ENCODE data around the gene FYN. TPM values are rescaled to one million over a fixed set of nuclear protein-coding genes. Genes with fewer than 3 reads are reported as not detected.

FYN gene
- total RNA-seq, 1 experiment from 2014 or later = 37.8 TPM

DNA sequence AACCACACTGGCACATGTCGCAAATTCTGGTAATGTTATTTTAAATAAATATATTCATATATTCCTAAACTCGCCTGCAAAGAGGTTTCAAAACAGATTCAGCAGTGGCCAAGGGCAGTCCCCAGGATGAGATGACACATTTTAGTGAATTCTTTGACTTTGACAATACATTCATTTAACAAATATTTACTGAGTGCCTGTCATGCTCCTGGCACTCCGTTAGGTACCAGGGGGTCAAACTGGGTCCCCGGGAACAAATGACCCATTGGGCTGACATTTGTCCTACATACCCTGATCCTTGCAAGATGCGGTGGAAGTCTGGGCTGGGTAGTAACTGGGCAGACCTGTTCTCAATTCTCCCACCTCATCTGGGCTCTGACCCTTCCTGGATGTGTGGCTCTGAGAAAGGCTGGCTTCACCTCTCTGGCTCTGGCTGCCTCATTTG lies 74.9 kb downstream of the FYN start:
- BruUV-seq (replicated peaks) = no TSS peak
- no peak for TF ChIP-seq CTCF (IDR thresholded peaks at IDR 0.05; ENCODE audit: unreplicated experiment)
- no peak for DNase-seq (ENCODE audit: unreplicated experiment)
- ChIA-PET POLR2A (no interaction called here), CTCF (no interaction called here)
- H3K27ac Mint-ChIP-seq (ENCODE audit: low read depth, unreplicated experiment) = no peak overlapping the region
- H3K27me3 Mint-ChIP-seq (ENCODE audit: insufficient read depth, unreplicated experiment) = no peaks in the 10 kb centered on the region
- no peaks in the 10 kb centered on the region for H3K9me3 Mint-ChIP-seq (ENCODE audit: unreplicated experiment)
- H3K4me3 Mint-ChIP-seq (ENCODE audit: unreplicated experiment) = no peak overlapping the region
- no peaks in the 10 kb centered on the region for H3K4me1 Mint-ChIP-seq (ENCODE audit: insufficient read depth, unreplicated experiment)
- no peaks in the 10 kb centered on the region for H3K36me3 Mint-ChIP-seq (ENCODE audit: insufficient read depth, unreplicated experiment)
- intact Hi-C loops (cut with micrococcal nuclease) = no loop called here

- CTCF ChIA-PET = no interaction called here
- Mint-ChIP-seq H3K36me3 (ENCODE audit: insufficient read depth, unreplicated experiment) (no peaks in the 10 kb centered on the region), H3K27me3 (ENCODE audit: insufficient read depth, unreplicated experiment) (no peaks in the 10 kb centered on the region), H3K4me3 (ENCODE audit: unreplicated experiment) (no peak overlapping the region), H3K27ac (ENCODE audit: low read depth, unreplicated experiment) (no peak overlapping the region), H3K4me1 (ENCODE audit: insufficient read depth, unreplicated experiment) (no peaks in the 10 kb centered on the region), H3K9me3 (ENCODE audit: unreplicated experiment) (no peaks in the 10 kb centered on the region)
- no TSS peak for BruUV-seq (replicated peaks)
- DNase-seq (ENCODE audit: unreplicated experiment) = no peak
- POLR2A ChIA-PET = no interaction called here
- no peak for TF ChIP-seq CTCF (IDR thresholded peaks at IDR 0.05; ENCODE audit: unreplicated experiment)
- intact Hi-C loops (cut with micrococcal nuclease) = no loop called here
These were observed 76.8 kb downstream of the FYN start for GRCh38 chr6:111796310-111796918.

DNA sequence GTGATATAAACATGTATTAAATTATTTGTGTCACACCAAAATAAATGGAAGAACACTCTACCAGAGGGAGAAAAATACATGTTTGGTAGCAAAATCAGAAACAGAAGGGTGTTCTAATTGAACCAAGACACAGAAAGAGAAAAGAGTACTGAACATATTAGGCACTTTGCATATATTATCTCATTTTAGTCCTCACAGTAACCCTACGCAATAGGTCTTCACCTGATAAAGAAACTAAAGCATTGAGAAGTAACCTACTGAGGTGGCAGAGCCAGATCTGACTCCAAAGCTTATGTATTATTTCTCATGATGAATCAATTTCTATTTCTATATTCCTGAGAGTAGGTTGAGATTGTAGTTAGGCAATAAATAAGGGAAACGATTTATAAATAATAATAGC lies 77.7 kb downstream of the FYN start:
- Mint-ChIP-seq H3K4me1 (ENCODE audit: insufficient read depth, unreplicated experiment) (no peaks in the 10 kb centered on the region), H3K36me3 (ENCODE audit: insufficient read depth, unreplicated experiment) (no peaks in the 10 kb centered on the region), H3K27me3 (ENCODE audit: insufficient read depth, unreplicated experiment) (no peaks in the 10 kb centered on the region), H3K9me3 (ENCODE audit: unreplicated experiment) (no peaks in the 10 kb centered on the region), H3K4me3 (ENCODE audit: unreplicated experiment) (no peak overlapping the region), H3K27ac (ENCODE audit: low read depth, unreplicated experiment) (no peak overlapping the region)
- no TSS peak for BruUV-seq (replicated peaks)
- no peak for DNase-seq (ENCODE audit: unreplicated experiment)
- no peak for TF ChIP-seq CTCF (IDR thresholded peaks at IDR 0.05; ENCODE audit: unreplicated experiment)
- ChIA-PET POLR2A (no interaction called here), CTCF (no interaction called here)
- intact Hi-C loops (cut with micrococcal nuclease) = no loop called here

DNA sequence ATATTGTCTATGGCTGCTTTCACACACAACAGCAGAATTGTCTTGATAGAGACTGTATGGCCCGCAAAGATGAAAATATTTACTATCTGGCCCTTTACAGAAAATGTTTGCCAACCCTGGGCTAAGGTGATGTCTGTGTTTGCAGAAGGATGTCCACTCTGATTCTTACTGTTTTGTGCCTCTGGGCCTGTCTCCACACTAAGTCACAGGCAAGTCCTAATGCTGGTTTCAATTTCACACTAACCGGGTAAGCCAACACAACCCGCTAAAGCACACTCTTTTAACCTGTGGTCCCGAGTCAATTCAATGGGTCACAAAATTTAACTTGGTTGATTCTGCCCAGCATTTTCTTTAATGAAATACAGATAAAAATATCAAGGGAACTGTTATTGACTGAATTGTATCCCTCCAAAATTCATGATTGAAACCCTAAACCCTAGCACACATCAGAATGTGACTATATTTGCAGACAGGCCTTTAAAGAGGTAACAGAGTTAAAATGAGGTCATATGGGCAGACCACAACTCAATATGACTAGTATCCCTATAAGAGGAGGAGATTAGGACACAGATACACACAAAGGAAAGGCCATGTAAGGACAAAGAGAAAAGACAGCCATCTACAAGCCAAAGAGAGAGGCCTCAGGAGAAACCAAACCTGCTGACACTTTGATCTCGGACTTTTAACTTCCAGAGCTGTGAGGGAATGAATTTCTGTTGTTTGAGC lies 78.4 kb downstream of the FYN start:
- H3K36me3 Mint-ChIP-seq (ENCODE audit: insufficient read depth, unreplicated experiment) = no peaks in the 10 kb centered on the region
- ChIA-PET POLR2A (no interaction called here), CTCF (no interaction called here)
- DNase-seq (ENCODE audit: unreplicated experiment) = no peak
- no peak overlapping the region for H3K4me3 Mint-ChIP-seq (ENCODE audit: unreplicated experiment)
- no peaks in the 10 kb centered on the region for H3K27me3 Mint-ChIP-seq (ENCODE audit: insufficient read depth, unreplicated experiment)
- H3K9me3 Mint-ChIP-seq (ENCODE audit: unreplicated experiment) = no peaks in the 10 kb centered on the region
- no peak for TF ChIP-seq CTCF (IDR thresholded peaks at IDR 0.05; ENCODE audit: unreplicated experiment)
- no peak overlapping the region for H3K27ac Mint-ChIP-seq (ENCODE audit: low read depth, unreplicated experiment)
- intact Hi-C loops (cut with micrococcal nuclease) = no loop called here
- BruUV-seq (replicated peaks) = no TSS peak
- H3K4me1 Mint-ChIP-seq (ENCODE audit: insufficient read depth, unreplicated experiment) = no peaks in the 10 kb centered on the region
